Esophagus (tissue), 2 donors: ENCODE data around the gene NKX2-8. TPM values are rescaled to one million over a fixed set of nuclear protein-coding genes. Genes with fewer than 3 reads are reported as not detected.
A peak's percentile ranks its signal among the peaks of the same experiment; 100 is the strongest.

ENCODE experiments used
- H3K27ac ChIP-seq, 2 donors: one replicate each; pipeline ENCODE4 v1.5.1; 2013; ENCODE audit warnings: low read depth in 2 of 2, mild to moderate bottlenecking in 2 of 2, inconsistent platforms in 1 of 2, low read length in 1 of 2, moderate library complexity in 1 of 2
- H3K27me3 ChIP-seq, 2 donors: one replicate each; pipeline ENCODE4 v1.6.1; 2013; ENCODE audit warnings: low read length in 2 of 2, control low read depth in 1 of 2, mild to moderate bottlenecking in 1 of 2; ENCODE audit not compliant: insufficient read depth in 2 of 2, control insufficient read depth in 1 of 2
- H3K36me3 ChIP-seq, 2 donors: one replicate each; pipeline ENCODE4 v1.6.1; 2013; ENCODE audit warnings: low read length in 1 of 2; ENCODE audit not compliant: control insufficient read depth in 2 of 2, insufficient read depth in 2 of 2
- H3K4me1 ChIP-seq, 2 donors: one replicate each; pipeline ENCODE4 v1.6.1; 2013; ENCODE audit warnings: low read length in 1 of 2; ENCODE audit not compliant: control insufficient read depth in 2 of 2, insufficient read depth in 2 of 2
- H3K4me3 ChIP-seq, 2 donors: one replicate each; pipeline ENCODE4 v1.5.1; 2013; ENCODE audit warnings: low read length in 2 of 2, mild to moderate bottlenecking in 2 of 2, low read depth in 1 of 2, moderate library complexity in 1 of 2
- H3K9me3 ChIP-seq, 2 donors: one replicate each; pipeline ENCODE4 v1.6.1; 2013; ENCODE audit warnings: mild to moderate bottlenecking in 2 of 2, low read depth in 1 of 2, low read length in 1 of 2, moderate library complexity in 1 of 2; ENCODE audit not compliant: control insufficient read depth in 2 of 2, insufficient read depth in 1 of 2
- WGBS, 2 donors: extraction: QIAGEN DNeasy Blood & Tissue Kit; methylation state at CpG; one replicate each; pipeline ENCODE4 v1.1.7; 2013; 5-methylcytosine and 5-hydroxymethylcytosine counted together
- polyA plus RNA-seq, 2 donors: library from polyadenylated mRNA; stranded (reverse); fragments of 200-250 nt; gene quantifications; one replicate each; pipeline ENCODE4 v1.2.3, GENCODE V29; 2013
- donor health status: healthy with polysubstance abuse.
- donor health status: Bipolar disorder and iron deficiency.

The NKX2-8 gene
- polyA plus RNA-seq: 1 to 10 TPM; 1.6 to 2.0 TPM

- WGBS, 2 donors: 2 to 4% methylated on average over 59 to 62 of the region's 62 CpGs
- Histone ChIP-seq H3K9me3 (no peaks in the 10 kb centered on the region), H3K36me3 (no peaks in the 10 kb centered on the region), H3K4me1 (peaks cover 3 to 9% of the 10 kb centered on the region in 2 donors), H3K27ac (peak within 1 kb of the TSS; percentile 7 to 16), H3K4me3 (peak within 1 kb of the TSS; percentile 59 to 69), H3K27me3 (peaks cover 0 to 8% of the 10 kb centered on the region in 2 donors)
These were observed at the start of gene NKX2-8 for GRCh38 chr14:36582011-36582873. NKX2-8 (minus strand) TSS chr14:36582614; CDS start chr14:36582389, 225 bp downstream.

GRCh38 chr14:36627981-36628380 lies 45.6 kb upstream of the NKX2-8 start:
- Histone ChIP-seq H3K36me3 (no peaks in the 10 kb centered on the region), H3K4me1 (no peaks in the 10 kb centered on the region), H3K9me3 (no peaks in the 10 kb centered on the region), H3K27me3 (peaks cover 0 to 4% of the 10 kb centered on the region in 2 donors), H3K4me3 (no peak overlapping the region), H3K27ac (no peak overlapping the region)
- 50% methylated on average over 3 of the region's 3 CpGs for WGBS, 2 donors

- Histone ChIP-seq H3K4me3 (no peak overlapping the region), H3K4me1 (no peaks in the 10 kb centered on the region)
- WGBS, 2 donors: 56 to 60% methylated on average over 4 of the region's 4 CpGs
These were observed 43.7 kb upstream of the NKX2-8 start for GRCh38 chr14:36626151-36626550.

GRCh38 chr14:36625436-36625835 lies 43.0 kb upstream of the NKX2-8 start:
- Histone ChIP-seq H3K27ac (no peak overlapping the region), H3K27me3 (peaks cover 0 to 4% of the 10 kb centered on the region in 2 donors), H3K36me3 (no peaks in the 10 kb centered on the region), H3K4me1 (no peaks in the 10 kb centered on the region), H3K4me3 (no peak overlapping the region), H3K9me3 (no peaks in the 10 kb centered on the region)
- 77 to 84% methylated on average over 4 of the region's 4 CpGs for WGBS, 2 donors

More at GRCh38 chr14:36626151-36626550, 43.7 kb upstream of the NKX2-8 start:
- Histone ChIP-seq H3K27me3 (peaks cover 0 to 4% of the 10 kb centered on the region in 2 donors), H3K27ac (no peak overlapping the region), H3K36me3 (no peaks in the 10 kb centered on the region), H3K9me3 (no peaks in the 10 kb centered on the region)

- WGBS, 2 donors: 76 to 91% methylated on average over 1 of the region's 1 CpG
- no peak overlapping the region for H3K27ac ChIP-seq
- peaks cover 0 to 4% of the 10 kb centered on the region in 2 donors for H3K27me3 ChIP-seq
- no peaks in the 10 kb centered on the region for H3K36me3 ChIP-seq
- no peaks in the 10 kb centered on the region for H3K9me3 ChIP-seq
- no peak overlapping the region for H3K4me3 ChIP-seq
- no peaks in the 10 kb centered on the region for H3K4me1 ChIP-seq
These were observed 42.6 kb upstream of the NKX2-8 start for GRCh38 chr14:36625014-36625413.

- Histone ChIP-seq H3K4me3 (no peak overlapping the region), H3K4me1 (no peaks in the 10 kb centered on the region), H3K9me3 (no peaks in the 10 kb centered on the region), H3K27me3 (no peaks in the 10 kb centered on the region), H3K27ac (no peak overlapping the region), H3K36me3 (no peaks in the 10 kb centered on the region)
- 77 to 78% methylated on average over 2 of the region's 2 CpGs for WGBS, 2 donors
These were observed 37.4 kb upstream of the NKX2-8 start for GRCh38 chr14:36619853-36620252.

- H3K27me3 ChIP-seq: no peaks in the 10 kb centered on the region
- no peaks in the 10 kb centered on the region for H3K4me1 ChIP-seq
- H3K9me3 ChIP-seq: peaks cover 0 to 1% of the 10 kb centered on the region in 2 donors
- 71 to 72% methylated on average over 3 of the region's 3 CpGs for WGBS, 2 donors
- H3K36me3 ChIP-seq: no peaks in the 10 kb centered on the region
- H3K4me3 ChIP-seq: no peak overlapping the region
- H3K27ac ChIP-seq: no peak overlapping the region
These were observed 36.7 kb upstream of the NKX2-8 start for GRCh38 chr14:36619131-36619530.

- Histone ChIP-seq H3K27me3 (no peaks in the 10 kb centered on the region), H3K27ac (no peak overlapping the region), H3K4me3 (no peak overlapping the region), H3K9me3 (peaks cover 0 to 1% of the 10 kb centered on the region in 2 donors), H3K4me1 (no peaks in the 10 kb centered on the region), H3K36me3 (no peaks in the 10 kb centered on the region)
- 42 to 57% methylated on average over 2 of the region's 2 CpGs for WGBS, 2 donors
These were observed 36.2 kb upstream of the NKX2-8 start for GRCh38 chr14:36618641-36619040.

- Histone ChIP-seq H3K4me3 (no peak overlapping the region), H3K27ac (no peak overlapping the region), H3K27me3 (no peaks in the 10 kb centered on the region), H3K36me3 (no peaks in the 10 kb centered on the region), H3K4me1 (no peaks in the 10 kb centered on the region), H3K9me3 (peaks cover 0 to 1% of the 10 kb centered on the region in 2 donors)
- 62 to 67% methylated on average over 5 of the region's 5 CpGs for WGBS, 2 donors
These were observed 35.4 kb upstream of the NKX2-8 start for GRCh38 chr14:36617824-36618223.

- WGBS, 2 donors: 73 to 78% methylated on average over 1 of the region's 1 CpG
- no peaks in the 10 kb centered on the region for H3K4me1 ChIP-seq
- no peak overlapping the region for H3K27ac ChIP-seq
These were observed 23.1 kb upstream of the NKX2-8 start for GRCh38 chr14:36605506-36605857.

More at GRCh38 chr14:36605506-36605857, 23.1 kb upstream of the NKX2-8 start:
- H3K27me3 ChIP-seq: no peaks in the 10 kb centered on the region
- H3K36me3 ChIP-seq: no peaks in the 10 kb centered on the region
- H3K4me3 ChIP-seq: no peak overlapping the region
- no peaks in the 10 kb centered on the region for H3K9me3 ChIP-seq
